ENCODE measurements around the gene PROC.

The PROC gene

GRCh38 chr2:127414638-127415592 lies 3.3 kb upstream of the PROC start:
- DNase-seq (ENCODE audit: low spot score), result no peak

GRCh38 chr2:127415593-127416505 lies 2.4 kb upstream of the PROC start:
- peak; percentile 90 for DNase-seq (ENCODE audit: low spot score)

GRCh38 chr2:127416506-127417001 lies 1.7 kb upstream of the PROC start:
- DNase-seq (ENCODE audit: low spot score), result no peak

- DNase-seq (ENCODE audit: low spot score), result no peak
Observed at GRCh38 chr2:127417406-127417805, 821 bp upstream of the PROC start.

- DNase-seq (ENCODE audit: low spot score), result no peak
Observed at GRCh38 chr2:127419112-127419430, 844 bp downstream of the PROC start.

- no peak for DNase-seq (ENCODE audit: low spot score)
Observed at GRCh38 chr2:127419448-127420038, 1.3 kb downstream of the PROC start.

- DNase-seq (ENCODE audit: low spot score), result no peak
Observed at GRCh38 chr2:127420039-127420864, 2.0 kb downstream of the PROC start.

- no peak for DNase-seq (ENCODE audit: low spot score)
Observed at GRCh38 chr2:127421116-127421800, 3.0 kb downstream of the PROC start.

GRCh38 chr2:127421871-127422558 lies 3.8 kb downstream of the PROC start:
- no peak for DNase-seq (ENCODE audit: low spot score)

- no peak for DNase-seq (ENCODE audit: low spot score)
Observed at GRCh38 chr2:127422559-127423477, 4.6 kb downstream of the PROC start.

GRCh38 chr2:127423478-127423843 lies 5.2 kb downstream of the PROC start:
- DNase-seq (ENCODE audit: low spot score), result no peak

- no peak for DNase-seq (ENCODE audit: low spot score)
Observed at GRCh38 chr2:127423880-127424279, 5.7 kb downstream of the PROC start.

- DNase-seq (ENCODE audit: low spot score), result no peak
Observed at GRCh38 chr2:127424598-127425520, 6.6 kb downstream of the PROC start.

- no peak for DNase-seq (ENCODE audit: low spot score)
Observed at GRCh38 chr2:127425540-127426490, 7.6 kb downstream of the PROC start.

GRCh38 chr2:127426501-127427354 lies 8.5 kb downstream of the PROC start:
- no peak for DNase-seq (ENCODE audit: low spot score)
